Aortic smooth muscle cell (primary cell): ENCODE data around the gene B3GNT8. TPM values are rescaled to one million over a fixed set of nuclear protein-coding genes. Genes with fewer than 3 reads are reported as not detected.

ENCODE experiments used
- total RNA-seq: library from RNA; depleted of rRNA; stranded (reverse); fragments of >200 nt; gene quantifications from 2 replicates; pipeline ENCODE4 v1.2.3, GENCODE V29; 2014

The B3GNT8 gene
- total RNA-seq = 0.26 and 2.0 TPM in 2 replicates

GRCh38 chr19:41426952-41427646 lies at the start of gene B3GNT8:
Gene B3GNT8 (minus strand): TSS chr19:41427374. CDS start chr19:41426778, 596 bp downstream.

DNA sequence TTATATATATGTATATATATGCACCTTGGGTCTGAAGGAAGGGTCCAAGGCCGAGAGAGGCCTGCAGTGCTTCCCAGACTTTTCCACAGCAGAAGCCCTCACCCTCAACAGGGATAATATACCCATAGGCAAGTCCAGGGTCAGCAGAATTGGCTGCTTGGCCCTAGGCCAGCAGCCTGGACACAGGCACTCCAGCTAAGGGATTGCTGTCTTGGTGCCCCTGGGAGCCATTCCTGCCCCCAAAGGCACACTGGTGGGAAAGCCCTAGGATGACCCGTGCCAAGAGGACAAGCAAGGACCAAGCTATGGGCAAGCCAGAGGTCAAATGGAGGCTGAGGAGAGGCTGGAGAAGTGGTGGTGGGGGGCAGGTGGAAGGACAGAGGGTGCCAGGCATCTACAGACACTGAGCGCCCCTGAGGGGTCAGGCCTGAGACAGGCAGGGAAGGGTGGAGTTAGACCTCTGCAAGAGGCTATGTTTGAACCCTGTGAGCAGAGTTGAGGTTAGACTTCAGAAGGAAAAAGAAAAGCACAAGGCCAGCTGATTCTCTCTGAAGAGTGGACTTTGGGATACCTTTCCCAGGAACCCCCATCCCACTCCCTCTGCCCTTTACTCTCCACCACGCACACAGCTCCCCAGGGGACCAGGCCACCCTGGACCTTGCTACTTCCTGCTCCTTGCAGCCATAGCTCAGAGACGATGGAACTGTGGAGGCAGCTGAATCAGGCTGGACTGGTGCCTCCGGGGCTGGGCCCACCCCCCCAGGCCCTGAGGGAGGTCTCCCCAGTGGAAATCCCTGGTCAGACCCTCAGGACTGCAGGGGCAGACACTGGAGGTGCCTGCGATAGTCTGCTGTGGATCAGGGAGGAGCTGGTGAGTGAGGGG lies 15.5 kb upstream of the B3GNT8 start, which contains the start of gene ERICH4:
ERICH4 (plus strand) TSS at position 684 of the 883 bp plus-strand sequence; CDS start at position 698, 14 bp downstream.

DNA sequence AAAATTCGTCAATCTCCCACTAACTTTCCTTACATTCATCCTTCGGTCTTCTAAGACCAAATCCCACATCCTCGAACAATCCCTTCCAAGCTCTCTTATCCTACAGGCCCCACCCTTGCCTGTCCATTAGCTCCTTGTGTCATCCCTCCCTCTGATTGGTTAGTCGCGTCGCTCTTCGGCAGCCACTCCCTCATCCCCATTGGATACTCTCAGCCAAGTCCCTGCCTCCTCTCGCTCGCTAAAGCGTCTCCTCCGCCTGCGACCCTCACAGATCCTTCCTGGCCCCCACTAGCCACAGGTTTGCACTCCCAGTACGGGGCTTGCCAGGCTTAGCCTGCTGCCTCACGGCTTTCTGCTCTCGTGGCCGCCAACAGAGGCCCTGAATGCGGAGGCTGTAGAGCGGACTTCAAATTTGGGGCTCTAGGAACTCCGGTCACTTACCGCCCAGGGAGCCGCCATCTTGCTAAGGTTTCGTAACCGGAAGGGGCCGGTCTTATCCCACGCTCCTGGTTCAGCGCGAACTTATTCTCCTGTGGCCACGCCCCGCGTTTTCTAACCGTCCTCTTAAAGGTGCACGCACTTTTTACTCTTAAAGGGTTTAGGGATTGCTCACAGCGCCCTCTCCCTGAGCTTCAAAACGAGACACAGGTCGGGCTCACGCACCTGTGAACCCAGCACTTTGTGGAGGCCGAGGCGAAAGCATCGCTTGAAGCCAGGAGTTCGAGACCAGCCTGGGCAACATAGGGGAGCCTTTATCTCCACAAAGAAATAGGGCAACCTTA lies 12.5 kb upstream of the B3GNT8 start, which contains the start of gene DMAC2:
DMAC2 (minus strand) TSS at position 472 of the 782 bp plus-strand sequence; CDS start at position 459, 13 bp downstream.

DNA sequence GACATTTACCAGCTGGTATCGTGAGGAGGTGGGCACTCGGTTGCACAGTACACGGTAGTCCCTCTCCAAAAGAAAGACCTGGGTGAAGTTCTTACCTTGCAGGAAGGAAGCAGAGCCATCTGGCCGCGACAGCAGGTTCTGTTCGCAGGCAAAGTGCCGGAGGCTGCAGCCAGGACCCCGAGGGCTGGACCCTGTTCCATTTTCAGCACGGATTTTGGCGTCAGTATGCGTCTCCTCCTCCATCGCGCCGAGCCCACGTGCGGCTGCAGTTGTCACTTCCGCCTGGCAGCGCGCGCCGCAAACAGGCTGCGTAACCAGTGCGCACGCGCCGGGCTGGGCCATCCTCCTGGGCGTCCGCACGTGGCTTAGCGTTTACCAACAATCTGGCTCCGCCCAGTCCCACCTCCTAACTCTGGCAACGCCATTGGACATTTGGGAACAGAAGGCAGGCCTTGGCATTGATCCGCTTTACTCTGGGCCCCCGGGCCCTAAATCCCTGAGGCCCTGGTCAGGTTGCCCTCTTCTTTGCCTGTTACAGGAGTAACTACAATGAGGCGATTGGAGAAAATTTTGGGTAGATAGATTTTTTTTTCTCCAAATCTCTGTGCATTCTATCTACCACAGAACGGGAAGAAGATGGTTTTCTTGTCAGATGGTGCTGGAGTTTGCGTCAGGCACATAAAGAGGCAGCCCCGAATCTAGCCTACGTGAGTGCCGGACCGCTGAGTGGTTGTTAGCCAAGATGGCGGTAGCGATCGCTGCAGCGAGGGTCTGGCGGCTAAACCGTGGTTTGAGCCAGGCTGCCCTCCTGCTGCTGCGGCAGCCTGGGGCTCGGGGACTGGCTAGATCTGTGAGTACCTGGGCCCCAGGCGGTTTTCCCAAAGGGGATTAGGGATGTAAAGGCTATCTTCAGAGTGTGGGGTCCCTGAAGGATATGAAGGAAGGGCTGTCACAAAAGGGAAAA lies 29.8 kb downstream of the B3GNT8 start, which contains the start of the genes BCKDHA and EXOSC5:
BCKDHA (plus strand) TSS at position 733 of the 964 bp plus-strand sequence; CDS start at position 743, 10 bp downstream.
EXOSC5 (minus strand) TSS at position 274 of the 964 bp plus-strand sequence; CDS start at position 243, 31 bp downstream.

DNA sequence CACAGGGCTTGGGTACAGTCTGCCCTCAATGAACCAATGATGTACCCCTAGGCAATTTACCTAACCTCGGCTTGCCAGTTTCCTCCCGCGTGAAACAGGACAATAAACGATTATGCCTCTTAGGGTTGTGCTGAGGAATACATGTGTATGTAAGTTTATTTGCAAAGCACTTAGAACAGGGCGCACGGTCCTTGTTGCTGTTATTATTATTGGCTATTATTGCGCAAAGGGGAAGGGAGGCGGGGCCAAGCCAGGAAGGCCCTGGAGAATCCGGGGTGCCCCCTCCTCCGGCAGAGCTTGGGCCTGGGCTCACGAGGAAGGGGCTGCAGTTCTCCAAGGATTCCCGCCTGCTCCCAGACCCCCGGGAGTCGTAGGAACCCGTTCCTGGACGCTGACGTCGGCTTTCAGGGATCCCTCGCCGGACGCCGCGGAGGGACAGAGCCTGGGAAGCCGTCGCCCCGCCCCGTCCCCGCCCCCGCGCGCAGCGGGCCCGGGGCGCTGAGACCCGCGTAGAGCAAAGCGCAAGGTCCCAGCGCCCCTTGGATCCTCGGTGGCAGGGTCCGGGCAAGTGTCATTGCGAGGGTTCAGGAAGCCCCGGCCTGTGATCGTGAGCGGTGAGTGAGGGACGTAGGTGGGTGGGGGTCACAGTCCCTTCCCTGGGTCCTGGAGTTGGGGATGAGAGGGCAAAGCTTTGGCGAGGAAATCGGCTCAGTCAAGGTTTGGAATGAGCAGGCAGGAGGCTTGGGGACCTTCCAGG lies 50.8 kb downstream of the B3GNT8 start, which contains the start of gene TMEM91:
TMEM91 (plus strand) TSS at position 293 of the 757 bp plus-strand sequence. CDS start 1,777 bp downstream, outside the sequence.

Other genes with a start within 250 kb of the B3GNT8 start
- gene CYP2S1, start 234.2 kb downstream of the B3GNT8 start, total RNA-seq = 0.62 and 0.79 TPM in 2 replicates
- 165 and 211 TPM in 2 replicates for gene AXL, start 208.2 kb downstream of the B3GNT8 start, total RNA-seq
- 72.3 and 97.8 TPM in 2 replicates for gene HNRNPUL1, start 163.0 kb downstream of the B3GNT8 start, total RNA-seq
- gene CCDC97, start 117.2 kb downstream of the B3GNT8 start, total RNA-seq = 8.3 and 9.3 TPM in 2 replicates
- gene TGFB1, start 73.5 kb downstream of the B3GNT8 start, total RNA-seq = 16.9 and 37.2 TPM in 2 replicates
- gene B9D2, start 63.2 kb downstream of the B3GNT8 start, total RNA-seq = 3.7 and 5.7 TPM in 2 replicates
- gene TMEM91, start 50.8 kb downstream of the B3GNT8 start, total RNA-seq = 4.2 and 4.3 TPM in 2 replicates
- 7.2 and 11.0 TPM in 2 replicates for gene EXOSC5, start 30.0 kb downstream of the B3GNT8 start, total RNA-seq
- gene BCKDHA, start 29.6 kb downstream of the B3GNT8 start, total RNA-seq = 23.1 and 26.3 TPM in 2 replicates
- 20.0 and 23.9 TPM in 2 replicates for gene DMAC2, start 12.5 kb upstream of the B3GNT8 start, total RNA-seq
- not detected in 2 replicates for gene ERICH4, start 15.8 kb upstream of the B3GNT8 start, total RNA-seq
- gene CEACAM21, start 148.8 kb upstream of the B3GNT8 start, total RNA-seq = 0.06 TPM in 1 of 2 replicates, not detected in the other
- not detected in 2 replicates for gene CEACAM4, start 199.7 kb upstream of the B3GNT8 start, total RNA-seq